ENCODE results near the gene SUCO.
"Not testable (repeated sequence)": the region's sequence is repeated elsewhere in the genome, so short reads cannot be mapped to it uniquely, and the experiment has no call there.

The SUCO gene, protein sequence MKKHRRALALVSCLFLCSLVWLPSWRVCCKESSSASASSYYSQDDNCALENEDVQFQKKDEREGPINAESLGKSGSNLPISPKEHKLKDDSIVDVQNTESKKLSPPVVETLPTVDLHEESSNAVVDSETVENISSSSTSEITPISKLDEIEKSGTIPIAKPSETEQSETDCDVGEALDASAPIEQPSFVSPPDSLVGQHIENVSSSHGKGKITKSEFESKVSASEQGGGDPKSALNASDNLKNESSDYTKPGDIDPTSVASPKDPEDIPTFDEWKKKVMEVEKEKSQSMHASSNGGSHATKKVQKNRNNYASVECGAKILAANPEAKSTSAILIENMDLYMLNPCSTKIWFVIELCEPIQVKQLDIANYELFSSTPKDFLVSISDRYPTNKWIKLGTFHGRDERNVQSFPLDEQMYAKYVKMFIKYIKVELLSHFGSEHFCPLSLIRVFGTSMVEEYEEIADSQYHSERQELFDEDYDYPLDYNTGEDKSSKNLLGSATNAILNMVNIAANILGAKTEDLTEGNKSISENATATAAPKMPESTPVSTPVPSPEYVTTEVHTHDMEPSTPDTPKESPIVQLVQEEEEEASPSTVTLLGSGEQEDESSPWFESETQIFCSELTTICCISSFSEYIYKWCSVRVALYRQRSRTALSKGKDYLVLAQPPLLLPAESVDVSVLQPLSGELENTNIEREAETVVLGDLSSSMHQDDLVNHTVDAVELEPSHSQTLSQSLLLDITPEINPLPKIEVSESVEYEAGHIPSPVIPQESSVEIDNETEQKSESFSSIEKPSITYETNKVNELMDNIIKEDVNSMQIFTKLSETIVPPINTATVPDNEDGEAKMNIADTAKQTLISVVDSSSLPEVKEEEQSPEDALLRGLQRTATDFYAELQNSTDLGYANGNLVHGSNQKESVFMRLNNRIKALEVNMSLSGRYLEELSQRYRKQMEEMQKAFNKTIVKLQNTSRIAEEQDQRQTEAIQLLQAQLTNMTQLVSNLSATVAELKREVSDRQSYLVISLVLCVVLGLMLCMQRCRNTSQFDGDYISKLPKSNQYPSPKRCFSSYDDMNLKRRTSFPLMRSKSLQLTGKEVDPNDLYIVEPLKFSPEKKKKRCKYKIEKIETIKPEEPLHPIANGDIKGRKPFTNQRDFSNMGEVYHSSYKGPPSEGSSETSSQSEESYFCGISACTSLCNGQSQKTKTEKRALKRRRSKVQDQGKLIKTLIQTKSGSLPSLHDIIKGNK (N-terminal part only)

GRCh38 chr1:172532700-172533512, at the start of gene SUCO:
Gene SUCO (plus strand): TSS chr1:172533150. CDS start chr1:172533436, 286 bp downstream.
- peak; percentile 89 to 100 (median 99) for DNase-seq

GRCh38 chr1:172483448-172483847, 49.5 kb upstream of the SUCO start:
- no peak for DNase-seq

DNA sequence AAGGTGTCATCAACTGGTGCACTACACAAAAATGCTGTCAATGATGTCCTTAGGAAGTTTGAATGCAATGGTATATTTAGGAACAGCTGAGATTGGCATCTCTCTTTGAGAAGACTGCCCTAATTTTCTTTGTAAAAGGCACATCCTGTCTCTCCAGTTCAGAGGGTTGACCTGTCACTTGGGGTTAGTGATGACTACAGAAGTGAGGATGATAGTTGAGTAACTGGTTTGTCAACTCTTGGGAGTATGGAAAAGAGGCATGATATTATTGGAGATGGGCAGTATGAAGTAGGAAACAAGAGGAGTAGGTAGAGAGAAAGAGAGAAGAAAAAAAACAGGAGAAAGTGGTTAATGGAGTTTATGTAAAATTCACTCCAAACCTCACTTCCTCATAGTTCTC, 48.7 kb upstream of the SUCO start:
- no peak for DNase-seq

GRCh38 chr1:172485626-172486025, 47.3 kb upstream of the SUCO start:
- DNase-seq = no peak

GRCh38 chr1:172486805-172487454, 46.0 kb upstream of the SUCO start:
- no peak for DNase-seq

- DNase-seq = no peak
Observed at GRCh38 chr1:172487550-172487949, 45.4 kb upstream of the SUCO start.

GRCh38 chr1:172488393-172488792, 44.6 kb upstream of the SUCO start:
- no peak for DNase-seq

- no peak for DNase-seq
Observed at GRCh38 chr1:172489847-172490246, 43.1 kb upstream of the SUCO start.

DNA sequence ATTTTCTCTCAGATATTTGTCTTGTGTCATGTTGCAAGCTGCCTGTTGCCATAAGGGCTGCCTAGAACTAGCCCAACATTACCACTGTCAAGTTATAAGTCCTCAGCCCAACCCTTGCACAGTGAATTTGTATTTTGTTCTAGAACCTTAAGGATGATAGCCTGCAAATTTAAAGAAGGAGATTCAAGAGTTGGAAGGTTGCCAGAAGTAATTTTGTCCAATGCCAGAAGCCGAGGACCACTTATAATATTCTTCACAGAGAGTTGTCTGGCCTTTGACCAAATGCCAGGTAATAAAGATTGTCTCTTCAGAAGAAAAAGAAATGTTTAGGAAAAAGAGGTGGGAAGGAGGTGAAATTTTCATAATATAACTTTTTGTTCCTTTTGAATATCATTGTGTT, 40.5 kb upstream of the SUCO start:
- no peak for DNase-seq

DNA sequence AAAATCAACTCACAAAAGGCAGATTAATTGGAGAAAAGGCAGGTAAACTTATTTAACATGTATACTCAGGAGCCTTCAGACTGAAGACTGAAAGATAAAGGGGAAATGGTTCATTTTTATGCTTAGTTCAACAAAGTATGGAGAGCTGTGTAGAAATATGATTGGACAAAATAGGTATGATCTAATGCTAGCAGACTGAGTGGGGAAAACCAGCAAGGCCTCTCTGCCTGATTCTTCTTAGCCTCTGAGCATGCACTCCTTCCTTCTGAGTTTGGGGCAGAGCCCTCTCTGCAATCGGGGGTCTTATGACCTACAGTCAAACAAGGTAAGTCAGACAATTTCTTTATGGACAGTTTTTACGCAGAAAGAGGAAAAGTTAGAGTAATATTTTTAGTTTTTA, 38.8 kb upstream of the SUCO start:
- no peak for DNase-seq

GRCh38 chr1:172496127-172496526, 36.8 kb upstream of the SUCO start:
- not testable (repeated sequence) for DNase-seq

DNA sequence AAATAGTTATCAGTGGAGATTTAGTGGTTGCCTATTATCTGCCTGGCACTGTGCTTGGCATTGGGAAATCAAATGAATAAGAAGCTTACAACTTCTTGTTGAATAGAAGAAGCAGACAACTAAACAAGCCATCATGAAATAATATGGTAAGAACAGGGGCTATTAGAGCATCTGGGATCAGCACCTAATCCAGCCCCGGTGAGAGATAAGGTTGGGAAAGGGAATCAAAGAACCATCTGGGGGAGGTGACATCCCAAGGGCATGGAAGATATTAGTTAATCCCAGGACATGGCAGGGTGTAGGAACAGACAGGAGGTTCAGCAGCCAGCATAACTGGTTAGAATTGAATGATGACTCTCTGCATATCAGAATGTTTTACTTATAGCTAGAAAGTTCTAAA, 36.3 kb upstream of the SUCO start:
- DNase-seq = no peak

DNA sequence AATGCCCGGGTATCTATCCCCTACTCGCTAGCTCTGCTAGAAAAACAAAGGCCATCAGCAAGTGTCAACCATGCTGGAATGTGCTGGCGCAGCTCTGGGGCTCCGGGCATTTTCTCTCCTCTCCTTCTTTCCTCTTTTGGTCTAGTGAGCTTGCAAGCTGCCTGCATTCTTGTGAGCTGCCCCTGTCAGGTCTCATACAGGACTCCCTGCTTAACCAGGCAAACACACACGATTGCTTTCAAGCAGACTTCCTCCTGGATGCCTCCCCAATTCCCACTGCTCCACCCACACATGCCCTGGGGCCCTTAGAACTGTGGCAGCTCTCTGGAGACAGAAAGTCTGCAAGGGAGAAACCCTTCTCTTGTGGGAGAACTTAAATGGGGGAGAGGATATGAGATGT, 35.7 kb upstream of the SUCO start:
- no peak for DNase-seq

GRCh38 chr1:172498857-172499256, 34.1 kb upstream of the SUCO start:
- no peak for DNase-seq

DNA sequence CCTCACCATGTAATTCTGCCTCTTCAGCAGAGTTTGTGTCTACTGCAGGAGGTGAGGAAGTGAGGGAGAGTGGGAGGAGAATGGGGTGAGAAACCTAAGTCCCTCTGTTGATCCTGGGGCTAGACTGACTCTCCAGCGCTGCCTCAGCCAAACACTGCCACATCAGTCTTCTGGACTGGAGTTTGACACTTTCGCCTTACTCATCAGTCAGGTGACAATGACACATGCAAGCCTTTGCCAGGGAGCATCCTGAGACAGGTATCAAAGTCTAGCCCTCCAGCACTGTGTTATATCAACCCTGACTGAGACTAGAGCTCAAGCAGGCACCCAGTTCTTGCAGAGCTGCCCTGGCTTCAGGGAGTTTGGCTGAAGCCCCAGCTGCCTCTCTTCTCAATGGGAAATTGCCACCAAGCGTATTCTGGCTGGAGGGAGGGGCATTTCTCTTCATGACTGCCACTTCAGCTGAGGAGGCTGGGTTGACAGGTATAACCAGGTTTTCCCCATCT, 33.3 kb upstream of the SUCO start:
- no peak for DNase-seq

DNA sequence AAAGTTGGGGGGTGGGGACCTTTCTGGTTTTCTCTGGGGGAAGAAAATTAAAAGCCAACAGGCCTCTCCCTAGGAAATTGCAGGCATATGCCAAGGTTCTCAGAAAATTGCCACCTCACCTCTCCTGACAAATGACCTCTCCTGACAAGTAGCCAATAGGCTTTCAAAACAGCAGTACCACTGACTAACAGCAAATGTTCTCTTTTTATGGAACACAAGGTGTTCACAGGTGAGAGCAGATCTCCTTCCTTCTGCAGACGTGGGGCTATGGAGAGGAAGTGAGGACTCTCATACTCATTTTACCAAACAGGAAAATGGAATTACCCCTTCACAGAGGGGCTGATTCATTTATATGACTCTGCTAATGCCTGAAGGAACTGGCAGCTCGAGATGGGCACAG, 32.7 kb upstream of the SUCO start:
- DNase-seq = no peak

- DNase-seq = no peak
Observed at GRCh38 chr1:172507741-172508140, 25.2 kb upstream of the SUCO start.

- no peak for DNase-seq
Observed at GRCh38 chr1:172510479-172510878, 22.5 kb upstream of the SUCO start.

GRCh38 chr1:172512591-172512990, 20.4 kb upstream of the SUCO start:
- DNase-seq = no peak

GRCh38 chr1:172513479-172513878, 19.5 kb upstream of the SUCO start:
- no peak for DNase-seq

All from hypothalamus (tissue), 51 donors.